Testis (tissue), 3 donors: ENCODE measurements around the gene GLRX. TPM values are rescaled to one million over a fixed set of nuclear protein-coding genes. Genes with fewer than 3 reads are reported as not detected.

Experiments used
- DNase-seq: peaks from one replicate; pipeline ENCODE4 v3.0.0-alpha.2; 2019
- H3K27ac ChIP-seq, 2 donors: fragments of 200-600 bp; sonication (generic); one replicate each; pipeline ENCODE4 v1.5.1; 2019
- H3K27me3 ChIP-seq: fragments of 200-600 bp; sonication (generic); one replicate; pipeline ENCODE4 v1.5.1; 2019
- H3K36me3 ChIP-seq: fragments of 200-600 bp; sonication (generic); one replicate; pipeline ENCODE4 v1.5.1; 2017; ENCODE audit warnings: low read depth; ENCODE audit errors: missing control alignments
- H3K4me1 ChIP-seq: fragments of 200-600 bp; sonication (generic); one replicate; pipeline ENCODE4 v1.5.1; 2019
- H3K4me3 ChIP-seq, 2 donors: fragments of 200-600 bp; sonication (generic); one replicate each; pipeline ENCODE4 v1.5.1; 2017 to 2019
- H3K9me3 ChIP-seq: fragments of 200-600 bp; sonication (generic); one replicate; pipeline ENCODE4 v1.5.1; 2017
- POLR2A ChIP-seq: fragments of 450-650 bp; IDR thresholded peaks from one replicate; pipeline ENCODE4 v1.6.1; 2017; ENCODE audit warnings: antibody characterized with exemption, mild to moderate bottlenecking, moderate library complexity
- whole genome bisulfite sequencing, 2 donors: methylation state at CpG; one replicate each; pipeline ENCODE4 v1.1.5; 2018; 5-methylcytosine and 5-hydroxymethylcytosine counted together
- intact Hi-C: fragments of 100-400 bp; cut with DNase I; formaldehyde crosslinking; loops from one replicate; pipeline ENCODE4 v1.15.1; 2023; ENCODE audit warnings: low total_unique reads
- polyA plus RNA-seq: library from polyadenylated mRNA; stranded (reverse); fragments of 350-450 nt; fragmentation: Illumina TruSeq; extraction: RNeasy Lipid Tissue Mini Kit (QIAGEN cat#74804); gene quantifications from one replicate; pipeline ENCODE4 v1.2.3, GENCODE V29; 2014; ENCODE audit warnings: low read depth, low replicate concordance; ENCODE audit not compliant: insufficient read depth
- total RNA-seq, 2 donors: library from RNA; depleted of rRNA; stranded (reverse); fragments of >200 nt; gene quantifications; one replicate each; pipeline ENCODE4 v1.2.3, GENCODE V29; 2016
- TF ChIP-seq, protein P1 (sequence below), 3 experiments: fragments of 450-650 bp in 2 of 3; fragments of 200-600 bp in 1 of 3; sonication (generic) in 1 of 3; IDR thresholded peaks; one replicate each; pipeline ENCODE4 v1.5.1; 2016 to 2019; ENCODE audit warnings: antibody characterized with exemption in 3 of 3, mild to moderate bottlenecking in 2 of 3, moderate library complexity in 1 of 3

GLRX gene
- total and polyA plus RNA-seq, 3 donors from 2014 or later, result 4.5 to 15.0 (median 5.4) TPM

DNA sequence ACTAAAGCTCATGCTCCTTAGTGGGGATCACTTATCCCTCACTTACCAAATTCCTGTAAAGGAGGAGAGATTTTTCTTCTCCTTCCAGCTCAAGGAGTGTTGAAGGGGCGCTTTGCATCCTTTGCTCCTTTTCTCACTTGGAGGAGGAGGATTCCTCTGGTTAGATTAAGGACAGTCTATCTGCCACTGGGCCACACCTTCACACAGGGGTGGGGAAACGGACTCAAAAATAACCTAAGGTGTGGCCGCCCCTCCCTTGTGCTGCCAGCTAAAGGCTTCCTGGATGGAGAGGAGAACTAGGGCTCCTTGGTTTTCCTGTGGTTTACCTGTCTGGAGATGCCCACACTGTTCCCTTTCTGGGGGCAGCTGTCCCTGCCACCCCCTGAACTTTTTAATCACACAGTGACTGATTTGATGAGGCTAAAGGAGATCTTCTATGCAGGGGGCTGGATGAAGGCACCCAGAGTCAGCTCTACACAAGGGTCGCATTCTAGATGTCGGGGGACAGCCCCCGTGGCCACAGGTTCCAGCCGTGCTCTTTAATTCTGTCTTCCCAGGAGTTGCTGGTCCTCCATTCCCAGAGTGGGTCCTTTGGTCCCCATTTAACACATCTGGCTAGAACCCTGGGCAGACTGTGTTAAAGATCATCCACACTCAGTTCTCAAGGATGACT lies 14.4 kb downstream of the GLRX start:
- Histone ChIP-seq H3K4me3 (no peak overlapping the region), H3K36me3 (no peaks in the 10 kb centered on the region), H3K9me3 (no peaks in the 10 kb centered on the region), H3K4me1 (peaks cover 16% of the 10 kb centered on the region), H3K27ac (peak overlapping the region in 1 of 2 donors; percentile 41), H3K27me3 (no peaks in the 10 kb centered on the region)
- DNase-seq, result no peak
- TF ChIP-seq, protein P1, sequence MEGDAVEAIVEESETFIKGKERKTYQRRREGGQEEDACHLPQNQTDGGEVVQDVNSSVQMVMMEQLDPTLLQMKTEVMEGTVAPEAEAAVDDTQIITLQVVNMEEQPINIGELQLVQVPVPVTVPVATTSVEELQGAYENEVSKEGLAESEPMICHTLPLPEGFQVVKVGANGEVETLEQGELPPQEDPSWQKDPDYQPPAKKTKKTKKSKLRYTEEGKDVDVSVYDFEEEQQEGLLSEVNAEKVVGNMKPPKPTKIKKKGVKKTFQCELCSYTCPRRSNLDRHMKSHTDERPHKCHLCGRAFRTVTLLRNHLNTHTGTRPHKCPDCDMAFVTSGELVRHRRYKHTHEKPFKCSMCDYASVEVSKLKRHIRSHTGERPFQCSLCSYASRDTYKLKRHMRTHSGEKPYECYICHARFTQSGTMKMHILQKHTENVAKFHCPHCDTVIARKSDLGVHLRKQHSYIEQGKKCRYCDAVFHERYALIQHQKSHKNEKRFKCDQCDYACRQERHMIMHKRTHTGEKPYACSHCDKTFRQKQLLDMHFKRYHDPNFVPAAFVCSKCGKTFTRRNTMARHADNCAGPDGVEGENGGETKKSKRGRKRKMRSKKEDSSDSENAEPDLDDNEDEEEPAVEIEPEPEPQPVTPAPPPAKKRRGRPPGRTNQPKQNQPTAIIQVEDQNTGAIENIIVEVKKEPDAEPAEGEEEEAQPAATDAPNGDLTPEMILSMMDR (IDR thresholded peaks at IDR 0.05), result no peak
- TF ChIP-seq POLR2A, result no peak
- intact Hi-C loops, result no loop called here
- 74 to 77% methylated on average over 7 of the region's 7 CpGs for WGBS, 2 donors

DNA sequence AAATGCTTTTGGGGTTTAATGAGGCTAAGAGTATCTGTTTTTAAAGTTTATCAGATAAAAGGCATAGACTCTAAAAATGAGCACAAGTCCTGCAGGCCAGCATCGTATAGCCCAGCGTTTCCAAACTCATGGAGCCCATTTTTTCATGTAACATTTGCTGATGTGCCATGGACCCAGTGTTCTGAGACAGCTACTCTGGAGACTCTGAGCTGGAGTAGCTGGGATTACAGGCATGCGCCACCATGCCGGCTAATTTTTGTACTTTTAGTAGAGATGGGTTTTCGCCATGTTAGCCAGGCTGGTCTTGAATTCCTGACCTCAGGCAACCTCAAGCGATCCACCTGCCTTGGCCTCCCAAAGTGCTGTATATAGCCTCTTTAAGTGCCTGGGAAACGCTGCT lies 15.8 kb downstream of the GLRX start:
- TF ChIP-seq, protein P1 (IDR thresholded peaks at IDR 0.05), result no peak
- no peak for TF ChIP-seq POLR2A

DNA sequence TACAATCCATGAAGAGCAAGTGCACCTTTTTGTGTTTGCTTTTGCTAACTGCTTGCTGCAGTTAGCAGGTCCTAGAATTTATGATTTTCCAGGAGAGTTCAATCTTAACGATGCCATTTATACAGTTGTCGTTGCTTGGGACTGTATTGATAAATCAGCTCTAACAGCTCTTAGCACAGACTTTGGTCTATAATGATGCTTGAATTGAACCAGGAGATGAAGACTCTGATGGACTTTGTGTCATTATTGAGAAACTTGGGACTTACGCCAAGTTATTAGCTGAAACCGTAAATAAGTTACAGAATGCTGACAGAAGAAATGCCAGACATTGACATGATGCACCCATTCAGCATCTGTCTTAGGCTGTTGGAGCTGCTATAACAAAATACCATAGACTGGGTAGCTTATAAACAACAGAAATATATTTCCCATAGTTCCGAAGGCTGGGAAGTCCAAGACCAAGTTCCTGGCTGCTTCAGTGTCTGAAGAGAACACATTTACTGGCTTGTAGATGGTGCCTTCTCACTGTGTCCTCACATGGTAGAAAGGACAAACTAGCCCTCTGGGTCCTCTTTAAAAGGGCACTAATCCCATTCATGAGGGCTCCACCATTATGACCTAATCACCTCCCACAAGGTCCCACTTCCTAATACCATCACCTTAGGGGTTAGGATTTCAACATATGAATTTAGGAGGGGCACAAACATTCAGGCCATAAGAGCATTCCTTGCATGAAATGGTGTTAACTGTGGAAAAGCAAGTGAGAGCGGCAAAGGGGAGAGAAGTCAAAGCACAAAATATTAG lies 17.6 kb downstream of the GLRX start:
- WGBS, 2 donors, result 77 to 88% methylated on average over 6 of the region's 6 CpGs
- H3K9me3 ChIP-seq, result no peaks in the 10 kb centered on the region
- H3K4me3 ChIP-seq, result no peak overlapping the region
- intact Hi-C loops, result no loop called here
- H3K27me3 ChIP-seq, result no peaks in the 10 kb centered on the region
- H3K27ac ChIP-seq, result no peak overlapping the region
- no peaks in the 10 kb centered on the region for H3K36me3 ChIP-seq
- H3K4me1 ChIP-seq, result peaks cover 13% of the 10 kb centered on the region
- no peak for DNase-seq
- TF ChIP-seq, protein P1 (IDR thresholded peaks at IDR 0.05), result no peak
- TF ChIP-seq POLR2A, result no peak

More for the DNA sequence above, 15.8 kb downstream of the GLRX start:
- no peak overlapping the region for H3K4me3 ChIP-seq
- no peaks in the 10 kb centered on the region for H3K36me3 ChIP-seq
- WGBS, 2 donors, result 92 to 95% methylated on average over 7 of the region's 7 CpGs
- H3K27ac ChIP-seq, result no peak overlapping the region
- no peaks in the 10 kb centered on the region for H3K27me3 ChIP-seq
- no peaks in the 10 kb centered on the region for H3K9me3 ChIP-seq
- intact Hi-C loops, result no loop called here
- no peak for DNase-seq
- H3K4me1 ChIP-seq, result peaks cover 16% of the 10 kb centered on the region

DNA sequence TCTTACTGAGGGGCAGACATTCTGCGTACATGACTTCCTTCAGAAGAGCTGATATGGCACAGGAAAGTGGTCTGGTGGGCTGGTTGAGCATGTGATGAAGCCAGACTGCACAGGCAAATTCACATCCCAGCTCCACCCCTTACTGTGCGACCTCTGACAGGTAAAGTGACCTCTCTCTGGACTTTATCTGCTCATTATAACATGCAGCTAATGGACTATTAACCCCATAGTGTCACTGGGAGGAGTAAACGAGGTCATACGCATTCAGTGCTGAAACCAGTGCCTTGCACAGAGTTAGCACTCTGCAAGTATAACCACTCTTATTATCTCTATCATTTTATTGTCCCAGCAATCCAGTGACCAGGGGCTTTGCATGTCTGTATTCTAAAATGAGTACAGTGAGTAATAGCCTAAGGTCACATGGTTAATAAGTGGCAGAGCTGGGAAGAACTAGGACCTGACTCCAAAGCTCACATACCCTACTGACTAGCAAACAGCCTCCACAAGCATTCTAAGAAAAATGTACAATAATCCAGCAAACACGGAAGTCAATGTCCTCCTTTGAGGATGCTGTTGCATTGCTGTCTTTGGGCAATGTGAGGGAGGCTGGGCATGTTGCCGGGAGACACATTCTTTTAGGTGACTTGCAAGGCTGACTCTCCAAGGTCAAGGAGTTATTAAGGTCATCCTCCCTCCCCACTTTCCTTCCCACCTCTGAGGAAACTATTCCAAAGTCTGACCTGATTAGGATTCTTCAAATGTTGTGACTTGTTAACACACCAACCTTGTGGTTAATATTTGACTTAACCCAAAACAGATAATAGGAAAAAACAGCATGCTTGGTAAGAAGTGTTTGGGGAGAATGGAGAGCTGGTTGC lies 19.0 kb downstream of the GLRX start:
- no peak for DNase-seq
- TF ChIP-seq, protein P1 (IDR thresholded peaks at IDR 0.05), result no peak
- Histone ChIP-seq H3K9me3 (no peaks in the 10 kb centered on the region), H3K4me3 (no peak overlapping the region), H3K27me3 (no peaks in the 10 kb centered on the region), H3K36me3 (no peaks in the 10 kb centered on the region), H3K27ac (no peak overlapping the region), H3K4me1 (peaks cover 6% of the 10 kb centered on the region)
- intact Hi-C loops, result no loop called here
- 62 to 68% methylated on average over 6 of the region's 6 CpGs for WGBS, 2 donors
